ENCODE data around the gene CEP128.

- TF ChIP-seq CTCF (IDR thresholded peaks at IDR 0.05) = no peak
- TF ChIP-seq POLR2A (IDR thresholded peaks at IDR 0.05) = no peak
Measured at GRCh38 chr14:80923368-80923767, 18.2 kb downstream of the CEP128 start.

All from thyroid gland (tissue), 4 donors.